ENCODE data around the gene ATF4.

DNA sequence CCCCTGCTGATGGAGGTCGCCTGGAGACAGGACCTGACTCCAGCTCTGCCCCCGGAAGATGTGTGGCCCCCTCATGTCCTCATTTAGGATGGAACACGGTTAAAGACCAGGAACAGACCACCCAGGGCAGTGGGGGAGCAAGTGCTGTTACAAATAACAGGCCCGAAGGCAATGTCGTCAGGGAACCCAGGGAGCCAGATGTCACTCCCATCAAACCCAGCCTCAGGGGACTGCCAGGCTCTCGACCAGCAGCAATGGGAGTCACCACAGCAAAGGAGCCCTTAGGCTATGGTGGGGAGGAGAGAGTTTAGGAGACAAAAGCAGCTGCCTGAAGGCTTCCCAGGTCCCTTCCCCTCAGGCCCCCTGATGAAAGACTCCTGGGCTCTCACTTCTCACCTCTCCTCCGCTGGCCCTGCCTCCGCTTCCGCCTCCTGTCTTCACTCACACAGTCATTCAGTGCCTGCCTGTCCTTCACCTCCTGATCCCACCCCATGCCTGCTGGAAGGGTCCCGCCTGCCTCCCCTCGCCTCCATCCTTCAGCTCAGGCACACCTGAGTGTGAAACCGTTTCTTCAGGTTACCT, 7.8 kb downstream of the ATF4 start:
- TF ChIP-seq TAF1 (IDR thresholded peaks at IDR 0.05; ENCODE audit: borderline replicate concordance, insufficient read depth, low read length) (no peak), POLR2AphosphoS5 (IDR thresholded peaks at IDR 0.05; ENCODE audit: low read depth, low read length) (no peak)
